ENCODE data around the gene TRIM65. TPM values are rescaled to one million over a fixed set of nuclear protein-coding genes. Genes with fewer than 3 reads are reported as not detected.

Gene TRIM65
- total and polyA plus RNA-seq, 2 of the 13 experiments (the other 11 are each of a cell fraction or from before 2014, with no cell fraction given): 10.3 to 22.4 TPM

DNA sequence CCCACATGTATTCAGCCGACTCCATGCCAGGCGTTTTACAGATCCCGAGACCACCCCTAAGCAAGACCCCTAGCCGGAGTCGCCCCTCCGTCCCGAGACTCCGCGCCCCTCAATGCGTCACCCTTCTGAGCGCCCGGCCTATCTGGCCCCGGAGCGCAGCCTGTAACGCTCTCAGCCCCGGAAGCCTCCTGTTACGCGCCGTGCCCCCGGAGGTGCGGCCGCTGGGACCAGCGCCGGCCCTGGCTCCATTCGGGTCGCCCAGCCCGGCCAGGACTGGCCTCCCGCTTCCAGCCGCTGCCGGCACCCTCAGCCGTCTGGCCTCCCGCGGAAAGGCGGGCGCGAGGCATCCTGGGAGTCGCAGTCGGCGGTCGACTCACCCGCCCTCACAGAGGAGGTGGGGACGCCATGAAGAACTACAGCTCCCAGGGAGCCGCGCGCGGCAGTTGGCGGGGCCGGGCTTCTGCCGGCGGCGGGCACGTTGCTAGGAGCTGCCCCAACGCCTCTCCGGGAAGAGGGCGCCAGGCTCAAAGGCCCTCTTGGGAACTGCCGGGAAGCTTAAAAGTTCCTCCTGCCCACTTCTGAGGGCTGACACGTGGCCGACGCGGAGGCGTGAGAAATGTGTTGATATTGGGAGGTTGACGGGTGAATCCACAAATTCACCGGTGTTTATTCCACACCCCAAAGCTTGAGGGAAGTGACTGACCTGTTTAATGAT, 44.1 kb upstream of the TRIM65 start, which contains the start of gene FBF1 (continued):
- TF ChIP-seq KMT2B (CRISPR knock-in tag; IDR thresholded peaks at IDR 0.05) (peak; percentile 91), SIX1 (CRISPR knock-in tag; IDR thresholded peaks at IDR 0.05; ENCODE audit: borderline replicate concordance) (0 out of 2 replicates have a peak, but pooled peaks have one; percentile 28), HNRNPUL1 (IDR thresholded peaks at IDR 0.05; ENCODE audit: low read depth, low read length) (peak; percentile 68; the same call in 1 of the 2 replicates), KDM5A (IDR thresholded peaks at IDR 0.05; ENCODE audit: borderline replicate concordance, low read length) (no peak; the same call in 1 of the 2 replicates), RFX5 (IDR thresholded peaks at IDR 0.05; ENCODE audit: low read depth, low read length) (no peak; the same call in 1 of the 2 replicates), ZSCAN21 (CRISPR knock-in tag; IDR thresholded peaks at IDR 0.05; ENCODE audit: borderline replicate concordance) (peak; percentile 83; the same call in 1 of the 2 replicates), MIER3 (CRISPR knock-in tag; IDR thresholded peaks at IDR 0.05; ENCODE audit: borderline replicate concordance) (peak; percentile 84; the same call in 1 of the 2 replicates), ZNF101 (CRISPR knock-in tag; IDR thresholded peaks at IDR 0.05; ENCODE audit: borderline replicate concordance, low read depth) (0 out of 2 replicates have a peak, but pooled peaks have one; percentile 32), MED1 (CRISPR knock-in tag; IDR thresholded peaks at IDR 0.05) (peak; percentile 83; the same call in 1 of the 2 replicates), TBX3 (IDR thresholded peaks at IDR 0.05; ENCODE audit: borderline replicate concordance) (no peak), ZMYM4 (CRISPR knock-in tag; IDR thresholded peaks at IDR 0.05) (peak; percentile 65; the same call in 1 of the 2 replicates), ARHGAP35 (CRISPR knock-in tag; IDR thresholded peaks at IDR 0.05; ENCODE audit: borderline replicate concordance) (peak; percentile 97), MED13 (CRISPR knock-in tag; IDR thresholded peaks at IDR 0.05) (no peak; the same call in 1 of the 2 replicates), NR2C2 (CRISPR knock-in tag; IDR thresholded peaks at IDR 0.05; ENCODE audit: borderline replicate concordance) (peak; percentile 87)
- TF ChIP-seq, protein P1, sequence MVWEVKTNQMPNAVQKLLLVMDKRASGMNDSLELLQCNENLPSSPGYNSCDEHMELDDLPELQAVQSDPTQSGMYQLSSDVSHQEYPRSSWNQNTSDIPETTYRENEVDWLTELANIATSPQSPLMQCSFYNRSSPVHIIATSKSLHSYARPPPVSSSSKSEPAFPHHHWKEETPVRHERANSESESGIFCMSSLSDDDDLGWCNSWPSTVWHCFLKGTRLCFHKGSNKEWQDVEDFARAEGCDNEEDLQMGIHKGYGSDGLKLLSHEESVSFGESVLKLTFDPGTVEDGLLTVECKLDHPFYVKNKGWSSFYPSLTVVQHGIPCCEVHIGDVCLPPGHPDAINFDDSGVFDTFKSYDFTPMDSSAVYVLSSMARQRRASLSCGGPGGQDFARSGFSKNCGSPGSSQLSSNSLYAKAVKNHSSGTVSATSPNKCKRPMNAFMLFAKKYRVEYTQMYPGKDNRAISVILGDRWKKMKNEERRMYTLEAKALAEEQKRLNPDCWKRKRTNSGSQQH (CRISPR knock-in tag; IDR thresholded peaks at IDR 0.05; ENCODE audit: low read depth): peak; percentile 89
- TF ChIP-seq, protein P2, sequence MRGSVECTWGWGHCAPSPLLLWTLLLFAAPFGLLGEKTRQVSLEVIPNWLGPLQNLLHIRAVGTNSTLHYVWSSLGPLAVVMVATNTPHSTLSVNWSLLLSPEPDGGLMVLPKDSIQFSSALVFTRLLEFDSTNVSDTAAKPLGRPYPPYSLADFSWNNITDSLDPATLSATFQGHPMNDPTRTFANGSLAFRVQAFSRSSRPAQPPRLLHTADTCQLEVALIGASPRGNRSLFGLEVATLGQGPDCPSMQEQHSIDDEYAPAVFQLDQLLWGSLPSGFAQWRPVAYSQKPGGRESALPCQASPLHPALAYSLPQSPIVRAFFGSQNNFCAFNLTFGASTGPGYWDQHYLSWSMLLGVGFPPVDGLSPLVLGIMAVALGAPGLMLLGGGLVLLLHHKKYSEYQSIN (CRISPR knock-in tag; IDR thresholded peaks at IDR 0.05; ENCODE audit: borderline replicate concordance): no peak
- TF ChIP-seq, protein P3, sequence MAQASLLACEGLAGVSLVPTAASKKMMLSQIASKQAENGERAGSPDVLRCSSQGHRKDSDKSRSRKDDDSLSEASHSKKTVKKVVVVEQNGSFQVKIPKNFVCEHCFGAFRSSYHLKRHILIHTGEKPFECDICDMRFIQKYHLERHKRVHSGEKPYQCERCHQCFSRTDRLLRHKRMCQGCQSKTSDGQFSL (CRISPR knock-in tag; IDR thresholded peaks at IDR 0.05): peak; percentile 49
- TF ChIP-seq, protein P4, sequence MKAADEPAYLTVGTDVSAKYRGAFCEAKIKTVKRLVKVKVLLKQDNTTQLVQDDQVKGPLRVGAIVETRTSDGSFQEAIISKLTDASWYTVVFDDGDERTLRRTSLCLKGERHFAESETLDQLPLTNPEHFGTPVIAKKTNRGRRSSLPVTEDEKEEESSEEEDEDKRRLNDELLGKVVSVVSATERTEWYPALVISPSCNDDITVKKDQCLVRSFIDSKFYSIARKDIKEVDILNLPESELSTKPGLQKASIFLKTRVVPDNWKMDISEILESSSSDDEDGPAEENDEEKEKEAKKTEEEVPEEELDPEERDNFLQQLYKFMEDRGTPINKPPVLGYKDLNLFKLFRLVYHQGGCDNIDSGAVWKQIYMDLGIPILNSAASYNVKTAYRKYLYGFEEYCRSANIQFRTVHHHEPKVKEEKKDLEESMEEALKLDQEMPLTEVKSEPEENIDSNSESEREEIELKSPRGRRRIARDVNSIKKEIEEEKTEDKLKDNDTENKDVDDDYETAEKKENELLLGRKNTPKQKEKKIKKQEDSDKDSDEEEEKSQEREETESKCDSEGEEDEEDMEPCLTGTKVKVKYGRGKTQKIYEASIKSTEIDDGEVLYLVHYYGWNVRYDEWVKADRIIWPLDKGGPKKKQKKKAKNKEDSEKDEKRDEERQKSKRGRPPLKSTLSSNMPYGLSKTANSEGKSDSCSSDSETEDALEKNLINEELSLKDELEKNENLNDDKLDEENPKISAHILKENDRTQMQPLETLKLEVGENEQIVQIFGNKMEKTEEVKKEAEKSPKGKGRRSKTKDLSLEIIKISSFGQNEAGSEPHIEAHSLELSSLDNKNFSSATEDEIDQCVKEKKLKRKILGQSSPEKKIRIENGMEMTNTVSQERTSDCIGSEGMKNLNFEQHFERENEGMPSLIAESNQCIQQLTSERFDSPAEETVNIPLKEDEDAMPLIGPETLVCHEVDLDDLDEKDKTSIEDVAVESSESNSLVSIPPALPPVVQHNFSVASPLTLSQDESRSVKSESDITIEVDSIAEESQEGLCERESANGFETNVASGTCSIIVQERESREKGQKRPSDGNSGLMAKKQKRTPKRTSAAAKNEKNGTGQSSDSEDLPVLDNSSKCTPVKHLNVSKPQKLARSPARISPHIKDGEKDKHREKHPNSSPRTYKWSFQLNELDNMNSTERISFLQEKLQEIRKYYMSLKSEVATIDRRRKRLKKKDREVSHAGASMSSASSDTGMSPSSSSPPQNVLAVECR (CRISPR knock-in tag; IDR thresholded peaks at IDR 0.05; ENCODE audit: borderline replicate concordance): peak; percentile 99

Measured in HepG2 (cell line).